A673 (cell line): Measurements from ENCODE around the gene BCAS4.

Experiments
- EZH2 ChIP-seq: fragments of 200-600 bp; sonication (generic); IDR thresholded peaks from 2 replicates; pipeline ENCODE4 v1.6.1; 2017; ENCODE audit warnings: borderline replicate concordance, low read depth, mild to moderate bottlenecking, mixed read lengths, antibody characterized with exemption, low read length; ENCODE audit not compliant: poor library complexity, severe bottlenecking
- TF ChIP-seq, protein P1 (sequence below): fragments of 300-800, 200-600 bp; sonication (generic); conservative IDR thresholded peaks from 2 replicates; pipeline ENCODE4 v1.5.1; 2017; ENCODE audit warnings: low read depth, mild to moderate bottlenecking, antibody characterized with exemption, low read length, moderate library complexity, mixed read lengths

GRCh38 chr20:50891138-50891537, 96.3 kb downstream of the BCAS4 start:
- TF ChIP-seq, protein P1, sequence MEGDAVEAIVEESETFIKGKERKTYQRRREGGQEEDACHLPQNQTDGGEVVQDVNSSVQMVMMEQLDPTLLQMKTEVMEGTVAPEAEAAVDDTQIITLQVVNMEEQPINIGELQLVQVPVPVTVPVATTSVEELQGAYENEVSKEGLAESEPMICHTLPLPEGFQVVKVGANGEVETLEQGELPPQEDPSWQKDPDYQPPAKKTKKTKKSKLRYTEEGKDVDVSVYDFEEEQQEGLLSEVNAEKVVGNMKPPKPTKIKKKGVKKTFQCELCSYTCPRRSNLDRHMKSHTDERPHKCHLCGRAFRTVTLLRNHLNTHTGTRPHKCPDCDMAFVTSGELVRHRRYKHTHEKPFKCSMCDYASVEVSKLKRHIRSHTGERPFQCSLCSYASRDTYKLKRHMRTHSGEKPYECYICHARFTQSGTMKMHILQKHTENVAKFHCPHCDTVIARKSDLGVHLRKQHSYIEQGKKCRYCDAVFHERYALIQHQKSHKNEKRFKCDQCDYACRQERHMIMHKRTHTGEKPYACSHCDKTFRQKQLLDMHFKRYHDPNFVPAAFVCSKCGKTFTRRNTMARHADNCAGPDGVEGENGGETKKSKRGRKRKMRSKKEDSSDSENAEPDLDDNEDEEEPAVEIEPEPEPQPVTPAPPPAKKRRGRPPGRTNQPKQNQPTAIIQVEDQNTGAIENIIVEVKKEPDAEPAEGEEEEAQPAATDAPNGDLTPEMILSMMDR: no peak
- no peak for TF ChIP-seq EZH2
